SH-SY5Y (cell line): ENCODE results near the gene MGAT3.

ENCODE experiments used
- GATA2 ChIP-seq: IDR thresholded peaks from 2 replicates; pipeline ENCODE4 v1.6.1; 2011; ENCODE audit warnings: mild to moderate bottlenecking, low read depth, low read length
- GATA3 ChIP-seq: IDR thresholded peaks from 2 replicates; pipeline ENCODE4 v1.6.1; 2011; ENCODE audit warnings: low read depth, mild to moderate bottlenecking, low read length, moderate library complexity

GRCh38 chr22:39520226-39521105 lies 63.7 kb downstream of the MGAT3 start, which contains the start of gene ATF4:
- no peak for TF ChIP-seq GATA2
- no peak for TF ChIP-seq GATA3
